T-helper 2 cell treated with Interferon-gamma antibody and Interleukin-4, amounts not matched to agents 5 μg/mL and 100 μg/mL, for 36 hours (primary cell): Measurements from ENCODE around the gene PDE11A.

Experiments used
- DNase-seq: peaks from one replicate; pipeline ENCODE4 v3.0.0; 2021; ENCODE audit warnings: low spot score
- H3K27ac Mint-ChIP-seq: one replicate; pipeline ENCODE4 v1.8.0; 2021; ENCODE audit warnings: mild to moderate bottlenecking, mixed read lengths
- H3K27me3 Mint-ChIP-seq: one replicate; pipeline ENCODE4 v1.8.0; 2021; ENCODE audit warnings: low read depth, mixed read lengths
- H3K36me3 Mint-ChIP-seq: one replicate; pipeline ENCODE4 v1.8.0; 2021; ENCODE audit warnings: low read depth, mixed read lengths
- H3K4me1 Mint-ChIP-seq: one replicate; pipeline ENCODE4 v1.8.0; 2021; ENCODE audit warnings: low read depth, mixed read lengths
- H3K4me3 Mint-ChIP-seq: one replicate; pipeline ENCODE4 v1.8.0; 2022; ENCODE audit warnings: mild to moderate bottlenecking, moderate library complexity, mixed read lengths
- H3K9me3 Mint-ChIP-seq: one replicate; pipeline ENCODE4 v1.8.0; 2021; ENCODE audit warnings: mixed read lengths

The PDE11A gene

GRCh38 chr2:177778472-177778871, 294.1 kb downstream of the PDE11A start:
- Mint-ChIP-seq H3K36me3 (no peaks in the 10 kb centered on the region), H3K27me3 (peaks cover 11% of the 10 kb centered on the region), H3K9me3 (no peaks in the 10 kb centered on the region), H3K27ac (no peak overlapping the region), H3K4me3 (no peak overlapping the region), H3K4me1 (peaks cover 11% of the 10 kb centered on the region)
- no peak for DNase-seq

GRCh38 chr2:177772529-177772928, 300.0 kb downstream of the PDE11A start:
- Mint-ChIP-seq H3K36me3 (no peaks in the 10 kb centered on the region), H3K9me3 (no peaks in the 10 kb centered on the region), H3K27me3 (peaks cover 11% of the 10 kb centered on the region), H3K27ac (no peak overlapping the region), H3K4me1 (peaks cover 2% of the 10 kb centered on the region), H3K4me3 (no peak overlapping the region)
- DNase-seq = no peak

GRCh38 chr2:177771191-177771590, 301.4 kb downstream of the PDE11A start:
- H3K27ac Mint-ChIP-seq = no peak overlapping the region

GRCh38 chr2:177767768-177768167, 304.8 kb downstream of the PDE11A start:
- Mint-ChIP-seq H3K4me3 (no peak overlapping the region), H3K27ac (no peak overlapping the region), H3K36me3 (no peaks in the 10 kb centered on the region), H3K9me3 (no peaks in the 10 kb centered on the region), H3K4me1 (peaks cover 5% of the 10 kb centered on the region), H3K27me3 (peaks cover 7% of the 10 kb centered on the region)
- no peak for DNase-seq

More at GRCh38 chr2:177771191-177771590, 301.4 kb downstream of the PDE11A start:
- Mint-ChIP-seq H3K4me3 (no peak overlapping the region), H3K27me3 (peaks cover 11% of the 10 kb centered on the region), H3K36me3 (no peaks in the 10 kb centered on the region), H3K9me3 (no peaks in the 10 kb centered on the region), H3K4me1 (peaks cover 2% of the 10 kb centered on the region)
- no peak for DNase-seq

GRCh38 chr2:177765698-177766097, 306.9 kb downstream of the PDE11A start:
- Mint-ChIP-seq H3K36me3 (no peaks in the 10 kb centered on the region), H3K27me3 (peaks cover 20% of the 10 kb centered on the region), H3K9me3 (no peaks in the 10 kb centered on the region), H3K4me3 (no peak overlapping the region), H3K27ac (no peak overlapping the region), H3K4me1 (peaks cover 3% of the 10 kb centered on the region)
- no peak for DNase-seq

- Mint-ChIP-seq H3K4me3 (no peak overlapping the region), H3K27ac (no peak overlapping the region), H3K36me3 (no peaks in the 10 kb centered on the region), H3K4me1 (peaks cover 3% of the 10 kb centered on the region), H3K27me3 (peaks cover 24% of the 10 kb centered on the region), H3K9me3 (no peaks in the 10 kb centered on the region)
- DNase-seq = peak; percentile 59
Measured at GRCh38 chr2:177763531-177764265, 308.9 kb downstream of the PDE11A start.

- peaks cover 36% of the 10 kb centered on the region for H3K27me3 Mint-ChIP-seq
- no peak overlapping the region for H3K4me3 Mint-ChIP-seq
- DNase-seq = no peak
- H3K4me1 Mint-ChIP-seq = peaks cover 3% of the 10 kb centered on the region
- no peaks in the 10 kb centered on the region for H3K36me3 Mint-ChIP-seq
- no peaks in the 10 kb centered on the region for H3K9me3 Mint-ChIP-seq
- no peak overlapping the region for H3K27ac Mint-ChIP-seq
Measured at GRCh38 chr2:177759443-177759842, 313.1 kb downstream of the PDE11A start.

- no peak for DNase-seq
- no peaks in the 10 kb centered on the region for H3K9me3 Mint-ChIP-seq
Measured at GRCh38 chr2:177758591-177759371, 313.8 kb downstream of the PDE11A start.

GRCh38 chr2:177756336-177756735, 316.2 kb downstream of the PDE11A start:
- Mint-ChIP-seq H3K36me3 (no peaks in the 10 kb centered on the region), H3K27ac (no peak overlapping the region), H3K4me1 (peaks cover 5% of the 10 kb centered on the region), H3K9me3 (no peaks in the 10 kb centered on the region), H3K4me3 (no peak overlapping the region), H3K27me3 (peaks cover 43% of the 10 kb centered on the region)
- DNase-seq = no peak

More at GRCh38 chr2:177758591-177759371, 313.8 kb downstream of the PDE11A start:
- Mint-ChIP-seq H3K27me3 (peaks cover 42% of the 10 kb centered on the region), H3K4me3 (no peak overlapping the region), H3K36me3 (no peaks in the 10 kb centered on the region), H3K4me1 (peaks cover 6% of the 10 kb centered on the region), H3K27ac (no peak overlapping the region)

- Mint-ChIP-seq H3K27ac (no peak overlapping the region), H3K27me3 (peaks cover 38% of the 10 kb centered on the region), H3K4me1 (peaks cover 5% of the 10 kb centered on the region), H3K9me3 (no peaks in the 10 kb centered on the region), H3K4me3 (no peak overlapping the region), H3K36me3 (no peaks in the 10 kb centered on the region)
- no peak for DNase-seq
Measured at GRCh38 chr2:177754492-177754873, 318.1 kb downstream of the PDE11A start.

GRCh38 chr2:177753682-177754491, 318.7 kb downstream of the PDE11A start:
- Mint-ChIP-seq H3K27me3 (peaks cover 38% of the 10 kb centered on the region), H3K9me3 (no peaks in the 10 kb centered on the region), H3K4me1 (peaks cover 5% of the 10 kb centered on the region), H3K4me3 (no peak overlapping the region), H3K36me3 (no peaks in the 10 kb centered on the region), H3K27ac (peak overlapping the region; percentile 57)
- DNase-seq = no peak

GRCh38 chr2:177748360-177748759, 324.2 kb downstream of the PDE11A start:
- no peak for DNase-seq
- H3K4me1 Mint-ChIP-seq = no peaks in the 10 kb centered on the region
- H3K9me3 Mint-ChIP-seq = no peaks in the 10 kb centered on the region
- H3K36me3 Mint-ChIP-seq = no peaks in the 10 kb centered on the region
- H3K27ac Mint-ChIP-seq = no peak overlapping the region
- peaks cover 31% of the 10 kb centered on the region for H3K27me3 Mint-ChIP-seq
- H3K4me3 Mint-ChIP-seq = no peak overlapping the region

GRCh38 chr2:177747384-177747783, 325.2 kb downstream of the PDE11A start:
- no peaks in the 10 kb centered on the region for H3K4me1 Mint-ChIP-seq
- H3K36me3 Mint-ChIP-seq = no peaks in the 10 kb centered on the region
- H3K9me3 Mint-ChIP-seq = no peaks in the 10 kb centered on the region
- no peak overlapping the region for H3K4me3 Mint-ChIP-seq
- H3K27ac Mint-ChIP-seq = no peak overlapping the region
- peaks cover 32% of the 10 kb centered on the region for H3K27me3 Mint-ChIP-seq
- no peak for DNase-seq

- H3K27me3 Mint-ChIP-seq = peaks cover 31% of the 10 kb centered on the region
- H3K4me3 Mint-ChIP-seq = no peak overlapping the region
- no peaks in the 10 kb centered on the region for H3K4me1 Mint-ChIP-seq
- no peak overlapping the region for H3K27ac Mint-ChIP-seq
- H3K36me3 Mint-ChIP-seq = no peaks in the 10 kb centered on the region
- DNase-seq = no peak
- H3K9me3 Mint-ChIP-seq = no peaks in the 10 kb centered on the region
Measured at GRCh38 chr2:177746358-177746757, 326.2 kb downstream of the PDE11A start.
